DMS 273 treated with DMSO at 0.1 percent for 48 hours (cell line): ENCODE results near the gene ITGA2B.
"Not testable (repeated sequence)": the region's sequence is repeated elsewhere in the genome, so short reads cannot be mapped to it uniquely, and the experiment has no call there.

Experiments
- DNase-seq: peaks from one replicate; lab custom pipeline; 2025; lab: John Stamatoyannopoulos, UW

Gene ITGA2B

DNA sequence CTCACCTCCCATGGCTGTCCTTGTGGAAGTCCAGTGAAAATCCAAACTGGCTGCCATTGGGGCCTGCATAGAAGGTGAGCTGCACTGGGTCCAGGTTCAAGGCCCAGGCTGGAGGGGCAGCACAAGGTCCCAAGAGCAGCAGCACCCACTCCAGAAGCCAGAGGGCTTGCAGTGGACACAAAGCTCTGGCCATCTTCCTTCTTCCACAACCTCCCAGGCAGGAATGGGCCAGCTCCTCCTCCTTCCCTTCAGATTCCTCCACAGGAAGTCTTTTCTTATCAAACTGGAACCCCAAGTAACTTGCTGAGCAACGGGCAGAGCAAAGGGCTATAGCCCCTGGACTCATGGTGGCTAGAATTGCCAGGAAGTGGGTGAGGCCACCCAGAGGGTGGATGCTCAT lies at the start of gene ITGA2B:
Gene ITGA2B (minus strand): TSS at position 369 of the 400 bp plus-strand sequence. CDS start 176 bp downstream, at position 193.
- DNase-seq, result no peak

DNA sequence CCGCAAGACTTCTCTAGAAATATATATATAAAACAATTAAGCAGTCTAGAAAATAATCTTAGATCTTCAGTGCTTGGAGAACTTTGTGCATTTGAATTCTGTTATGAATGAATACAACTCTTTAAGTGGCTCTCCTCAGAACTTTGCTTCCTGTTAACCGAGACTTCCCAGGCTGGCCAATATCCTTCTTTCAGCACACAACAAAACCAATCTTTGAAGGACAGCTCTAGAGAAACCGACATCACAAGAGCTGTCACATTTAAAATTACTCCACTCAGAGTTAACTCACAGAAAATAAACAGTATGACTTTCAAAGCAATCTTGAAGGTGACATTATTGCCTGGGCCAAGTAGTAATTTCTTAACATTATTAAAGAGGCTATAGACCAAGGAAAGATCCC lies 49.7 kb upstream of the ITGA2B start:
- DNase-seq, result no peak

DNA sequence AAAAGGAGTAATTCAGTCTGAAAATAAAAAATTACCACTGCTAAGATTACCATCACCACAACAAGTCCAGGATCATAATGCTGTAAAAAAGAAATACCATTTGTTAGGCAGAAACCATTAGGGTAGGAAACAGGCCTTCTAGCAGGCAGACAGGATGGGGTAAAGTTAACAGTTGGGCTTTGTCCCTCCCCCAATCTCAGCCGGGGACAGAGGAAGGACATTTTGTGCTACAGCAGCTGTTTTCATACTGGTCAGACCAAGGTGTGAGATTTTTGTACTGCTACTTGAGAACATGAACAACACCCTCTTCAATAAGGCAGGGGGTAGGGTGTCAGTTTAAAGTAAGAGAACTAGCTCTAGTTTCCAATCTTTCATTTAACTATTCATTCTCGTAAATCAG lies 49.2 kb upstream of the ITGA2B start:
- no peak for DNase-seq

DNA sequence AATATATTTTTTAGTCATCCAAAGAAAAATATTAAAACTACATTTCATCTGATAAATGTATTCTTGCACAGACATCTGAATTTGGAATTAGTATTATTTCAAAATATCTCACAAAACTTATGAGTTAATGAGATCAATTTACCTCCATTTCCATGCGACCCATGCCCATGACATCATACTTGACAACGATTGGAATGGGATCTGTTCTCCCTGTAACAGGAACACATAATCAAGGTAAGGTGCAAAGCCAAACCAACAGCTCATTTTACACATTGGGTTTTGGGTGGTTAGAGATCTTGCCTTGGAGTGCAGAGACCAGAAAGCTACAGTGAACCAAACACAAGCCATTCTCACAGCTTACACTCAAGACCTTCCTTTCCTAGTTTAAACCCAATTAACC lies 46.9 kb upstream of the ITGA2B start:
- no peak for DNase-seq

DNA sequence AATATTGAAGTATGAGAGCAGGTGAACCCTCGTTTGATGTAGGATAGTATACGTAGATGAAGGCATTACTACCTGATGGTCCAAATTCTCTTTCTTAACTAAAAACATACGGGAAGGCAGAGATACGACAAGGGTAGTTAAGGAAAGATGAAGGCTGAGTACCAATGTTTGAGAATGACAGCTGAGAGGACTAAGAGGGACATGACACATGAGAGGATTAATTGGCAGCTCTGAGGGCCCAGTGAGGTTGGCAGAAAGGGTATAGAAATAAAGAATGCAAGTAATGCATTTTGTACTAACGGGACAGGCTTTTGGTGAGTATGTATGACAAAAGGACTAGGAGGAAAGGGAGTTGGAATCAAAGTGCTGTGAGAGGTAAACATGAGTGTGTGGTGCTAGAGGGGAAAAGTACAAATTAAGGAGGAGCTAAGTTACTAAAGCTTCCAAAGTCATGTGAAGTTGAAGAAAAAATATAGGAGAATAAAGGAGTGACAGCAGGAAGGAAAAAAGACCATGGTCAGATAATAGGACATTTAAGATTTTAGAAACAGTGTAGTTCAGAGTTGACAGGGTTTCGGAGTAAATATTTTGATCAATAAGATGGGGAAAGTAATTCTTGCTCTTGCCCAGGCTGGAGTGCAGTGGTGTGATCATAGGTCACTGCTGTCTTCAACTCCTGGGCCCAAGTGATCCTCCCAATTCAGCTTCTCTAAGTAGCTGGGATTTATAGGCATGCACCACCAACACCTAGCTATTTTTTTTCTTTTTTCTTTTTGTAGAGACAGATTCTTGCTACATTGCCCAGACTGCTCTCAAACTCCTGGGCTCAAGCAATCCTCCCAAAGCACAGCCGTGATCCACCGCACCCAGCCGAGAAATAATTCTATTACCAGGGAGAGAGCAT lies 43.1 kb upstream of the ITGA2B start:
- no peak for DNase-seq

DNA sequence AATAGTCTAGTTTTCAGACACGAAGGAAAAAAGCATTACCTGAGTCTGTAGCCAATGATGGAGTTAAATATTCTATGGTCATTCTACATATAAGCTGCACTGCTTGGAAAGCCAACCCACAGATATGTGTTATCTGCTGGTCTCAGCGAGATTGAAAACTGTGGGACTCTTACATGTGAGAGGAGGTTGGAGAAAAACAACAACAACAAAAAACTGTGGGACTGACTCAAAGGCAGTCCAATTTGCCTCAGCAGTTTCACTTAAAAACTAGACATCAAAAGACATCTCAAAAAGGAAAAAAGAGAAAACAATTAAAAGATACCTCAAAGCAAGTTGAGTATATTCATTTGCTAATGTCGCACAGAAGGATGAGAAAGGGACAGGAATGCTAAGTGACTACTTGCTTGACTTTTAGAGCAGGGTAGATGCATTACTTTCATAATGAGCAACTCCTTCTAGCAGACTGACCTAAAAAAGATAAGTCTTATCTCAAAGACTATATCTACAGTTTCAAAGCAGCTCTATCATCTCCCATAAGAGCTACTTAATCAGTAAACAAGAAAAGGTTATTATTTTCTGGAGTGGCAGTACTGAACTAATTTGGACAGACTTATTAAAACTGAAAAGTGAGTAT lies 35.5 kb upstream of the ITGA2B start:
- no peak for DNase-seq

- no peak for DNase-seq
Observed at GRCh38 chr17:44417553-44417952, 28.1 kb upstream of the ITGA2B start.

DNA sequence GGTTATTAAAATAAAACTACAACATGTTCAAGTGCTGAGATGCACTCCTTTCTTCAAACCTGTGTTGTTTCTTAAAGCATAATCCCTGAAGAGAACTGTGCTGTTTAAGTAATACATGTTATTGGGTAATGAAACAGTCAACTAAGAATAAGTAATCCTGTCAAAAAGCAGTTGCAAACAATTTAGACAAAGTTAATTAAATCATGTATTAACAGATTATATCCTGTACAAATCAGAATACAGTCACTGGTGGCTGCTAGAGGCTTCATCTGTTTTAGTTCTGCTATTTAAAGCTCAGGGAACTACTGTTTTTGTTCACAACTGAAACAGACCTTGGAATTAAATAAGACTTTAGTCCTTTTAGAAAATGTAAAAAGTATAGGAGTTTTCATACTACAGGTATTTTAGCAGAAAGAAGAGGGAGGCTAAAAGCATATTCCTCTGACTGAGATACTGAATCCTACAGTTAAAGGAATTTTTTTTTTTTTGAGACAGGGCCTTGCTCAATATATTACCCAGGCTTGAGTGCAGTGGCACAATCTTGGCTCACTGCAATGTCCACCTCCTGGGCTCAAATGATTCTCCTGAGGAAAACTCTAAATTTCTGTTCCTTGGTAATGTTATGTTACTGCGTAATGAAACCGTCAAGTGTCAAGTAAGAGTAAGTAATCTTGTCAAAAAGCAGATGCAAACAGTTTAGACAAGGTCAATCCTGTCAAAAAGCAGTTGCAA lies 27.3 kb upstream of the ITGA2B start:
- DNase-seq, result no peak

DNA sequence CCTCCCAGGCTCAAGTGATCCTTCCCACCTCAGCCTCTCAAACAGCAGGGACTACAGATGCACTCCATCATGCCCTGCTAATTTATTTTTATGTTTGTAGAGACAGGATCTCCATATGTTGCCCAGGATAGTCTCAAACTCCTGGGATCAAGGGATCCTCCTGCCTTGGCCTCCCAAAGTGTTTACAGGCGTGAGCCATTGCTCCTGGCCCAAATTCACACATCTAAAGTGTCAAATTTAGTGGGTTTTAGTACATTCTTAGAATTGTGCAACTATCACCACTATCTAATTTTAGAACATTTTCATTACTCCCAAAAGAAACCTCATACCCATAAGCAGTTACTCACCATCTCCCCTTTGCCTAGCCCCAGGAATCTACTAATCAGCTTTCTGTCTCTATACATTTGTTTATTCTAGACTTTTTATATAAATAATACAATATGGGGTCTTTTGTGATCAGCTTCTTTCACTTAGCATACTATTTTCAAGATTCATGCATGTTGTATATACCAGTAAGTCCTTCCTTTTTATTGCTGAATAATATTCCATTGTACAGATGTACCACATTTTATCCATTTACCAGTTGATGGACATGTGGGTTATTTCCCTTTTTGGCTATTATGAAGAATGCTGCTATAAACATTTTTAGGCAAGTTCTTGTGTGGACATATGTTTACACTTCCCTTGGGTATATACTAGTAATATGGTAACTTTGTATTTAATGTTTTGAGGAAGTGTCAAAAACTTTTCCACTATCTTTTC lies 25.1 kb upstream of the ITGA2B start:
- DNase-seq, result no peak

DNA sequence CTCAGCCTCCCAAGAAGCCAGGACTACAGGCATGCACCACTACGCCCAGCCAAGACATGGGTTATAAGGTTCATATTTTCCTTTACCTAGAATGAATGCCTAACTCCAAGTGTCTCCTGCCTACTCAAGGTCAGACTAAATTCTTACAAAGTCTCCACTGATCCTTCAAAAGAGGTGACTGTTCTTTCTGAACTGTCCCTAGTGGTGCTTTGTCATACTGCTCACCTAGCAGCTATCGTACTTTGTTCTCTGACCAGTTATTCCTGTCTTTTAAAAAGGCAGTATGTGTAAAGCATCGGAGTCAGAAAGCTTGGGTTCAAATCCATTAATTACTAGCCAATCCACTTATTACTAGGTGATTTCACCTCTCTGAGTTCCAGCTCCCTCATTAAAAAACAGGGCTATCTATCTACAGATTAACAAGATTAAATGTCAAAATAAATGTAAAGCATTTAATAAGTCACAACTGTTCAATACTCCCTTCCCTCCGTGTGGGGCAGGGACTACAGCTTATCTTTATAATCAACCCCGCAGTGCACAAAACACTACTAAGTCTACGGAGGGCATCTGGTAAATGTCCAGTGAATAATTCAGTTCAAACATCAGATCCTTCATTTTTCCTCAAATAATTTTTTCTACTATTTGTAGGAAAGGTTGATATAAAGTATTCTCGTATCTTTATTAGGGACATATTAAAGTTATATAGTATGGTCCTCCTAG lies 20.0 kb upstream of the ITGA2B start:
- no peak for DNase-seq

- DNase-seq, result no peak
Observed at GRCh38 chr17:44408786-44409185, 19.3 kb upstream of the ITGA2B start.

- no peak for DNase-seq
Observed at GRCh38 chr17:44402564-44403172, 13.2 kb upstream of the ITGA2B start.

DNA sequence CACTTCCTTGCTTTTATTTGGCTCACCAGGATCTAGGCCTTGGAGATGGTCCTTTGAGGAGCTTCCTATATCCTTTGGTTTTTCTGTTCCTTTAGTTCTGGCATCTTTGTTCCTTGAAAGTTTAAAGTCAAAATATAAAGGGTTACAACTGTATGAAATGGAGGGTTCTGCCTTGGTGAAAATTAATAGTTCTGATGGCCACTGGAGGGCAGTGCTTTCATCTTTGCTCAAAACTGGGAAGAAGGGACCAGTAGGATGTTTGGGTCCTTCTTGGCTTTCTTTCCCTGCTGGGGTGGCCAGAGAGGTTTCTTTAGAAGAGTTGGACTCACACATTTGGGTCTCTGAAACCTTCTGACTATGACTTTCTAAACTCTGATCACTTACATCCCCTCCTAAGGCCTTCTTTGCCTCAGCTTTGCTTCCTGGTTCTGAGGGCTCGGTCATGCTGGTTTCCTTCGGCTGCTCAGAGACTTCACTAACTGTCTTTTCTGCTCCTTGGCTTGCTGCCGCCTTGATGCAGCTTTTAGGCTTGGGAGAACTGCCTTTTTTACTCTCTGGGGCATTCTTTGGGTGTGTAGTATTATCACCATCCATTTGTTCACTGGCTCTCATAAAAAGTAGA lies 10.9 kb upstream of the ITGA2B start:
- DNase-seq, result no peak

DNA sequence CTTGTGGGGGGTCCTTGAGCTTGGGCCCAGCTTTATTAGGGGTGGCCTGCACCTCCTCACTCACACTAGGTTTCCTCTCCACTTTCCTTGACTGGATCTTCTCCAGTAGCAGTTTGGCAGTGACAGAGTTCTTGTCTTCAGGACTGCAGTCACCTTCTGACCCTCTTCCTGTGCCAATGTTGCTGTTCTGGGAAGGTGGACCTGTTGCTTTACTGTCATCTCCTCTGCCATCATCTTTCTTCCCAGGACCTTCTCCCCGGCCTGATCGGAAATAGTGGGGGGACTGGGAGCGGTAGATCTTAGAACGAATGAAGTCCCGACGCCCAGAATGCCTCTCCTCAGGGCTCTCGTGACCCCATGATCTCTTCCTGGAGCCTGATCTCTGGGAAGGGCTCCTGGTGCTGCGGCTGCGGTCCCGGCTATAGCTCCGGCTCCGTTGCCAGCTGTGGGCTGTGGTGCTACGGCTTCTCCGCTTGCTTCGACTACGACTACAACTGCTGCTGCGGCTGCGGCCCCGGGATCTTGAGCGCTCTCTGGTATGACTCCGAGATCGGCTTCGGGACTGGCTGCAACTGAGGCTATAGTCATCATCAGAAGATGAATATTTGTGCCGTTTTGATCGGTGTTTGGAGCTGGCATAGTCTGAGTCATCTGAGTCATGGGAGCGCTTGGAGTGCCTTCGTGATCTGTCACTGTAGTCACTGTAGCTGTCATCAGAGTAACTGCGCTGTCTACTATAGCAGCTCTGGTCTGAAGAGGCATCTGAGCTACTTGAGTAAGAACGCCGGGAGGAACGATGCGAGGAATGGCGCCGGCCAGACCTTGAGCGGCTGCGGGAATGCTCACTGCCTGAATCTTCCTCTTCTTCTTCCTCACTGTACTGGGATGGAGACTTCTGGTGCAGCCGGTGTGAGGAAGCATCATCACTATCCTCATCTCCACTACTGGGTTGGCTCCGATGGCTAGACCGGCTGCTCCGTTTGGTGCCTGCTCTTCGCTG lies 9.5 kb upstream of the ITGA2B start:
- DNase-seq, result no peak

DNA sequence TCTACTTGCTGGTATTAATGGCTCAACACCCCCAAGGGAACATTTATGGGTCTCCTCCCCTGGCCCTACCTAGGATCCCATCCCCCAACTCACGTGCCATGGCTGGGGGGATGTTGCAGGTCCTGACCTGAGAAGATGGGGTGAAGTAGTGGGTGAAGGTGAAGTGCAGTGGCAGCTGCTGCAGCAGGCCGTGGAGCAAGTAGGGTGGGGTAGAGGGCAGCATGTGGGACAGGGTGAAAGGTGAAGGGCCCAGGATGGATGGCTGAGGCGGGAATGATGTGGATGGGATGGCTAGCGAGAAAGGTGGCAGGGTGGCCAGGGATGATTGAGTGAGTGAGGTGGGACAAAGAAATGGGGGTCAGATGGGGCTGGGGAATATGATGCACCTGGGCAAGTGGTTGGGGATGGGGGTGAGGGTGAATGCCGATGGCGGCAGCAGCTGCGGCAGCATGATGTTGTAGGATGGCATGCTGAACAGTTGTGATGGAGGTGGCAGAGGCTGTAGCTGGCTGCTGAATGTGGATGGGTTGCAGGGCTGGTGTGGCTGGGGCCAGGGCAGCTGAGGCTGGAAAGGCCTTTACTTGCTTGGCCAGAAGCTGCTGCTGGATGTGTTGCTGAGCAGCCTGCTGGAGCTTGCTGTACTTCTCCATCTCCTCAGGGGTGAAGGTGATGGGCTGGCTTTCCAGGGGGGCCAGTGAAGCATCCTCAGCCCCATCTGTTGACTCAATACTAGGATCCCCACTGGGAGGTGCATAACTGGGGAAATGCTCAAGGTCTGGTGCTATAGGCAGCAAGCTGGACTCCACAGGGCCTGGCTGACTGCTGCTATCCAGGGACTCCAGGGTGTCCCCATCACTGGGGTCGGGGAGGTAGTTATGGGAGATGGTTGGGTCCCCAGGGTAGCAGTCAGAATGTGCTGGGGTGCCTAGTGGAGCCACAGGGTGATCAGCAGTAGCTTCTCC lies 8.3 kb upstream of the ITGA2B start:
- no peak for DNase-seq

DNA sequence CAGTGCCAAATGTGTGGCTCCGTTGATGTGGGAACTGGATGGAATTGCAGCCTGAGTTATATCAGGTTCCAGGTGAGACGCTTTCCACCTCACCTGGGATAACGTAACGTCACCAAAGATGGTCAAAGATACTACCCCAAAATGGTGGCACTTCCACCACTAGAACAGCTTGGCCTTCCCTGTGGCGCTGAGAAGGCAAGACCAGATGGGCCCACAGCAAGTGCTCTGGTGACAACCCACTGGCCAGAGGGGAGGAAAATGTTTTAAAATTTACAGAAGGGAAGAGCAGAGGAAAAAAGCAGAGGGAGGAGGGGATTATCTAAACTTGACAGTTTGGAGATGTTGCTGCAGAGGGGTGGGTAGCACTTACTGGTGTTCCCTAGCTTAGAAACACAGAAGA lies 7.5 kb upstream of the ITGA2B start:
- no peak for DNase-seq

DNA sequence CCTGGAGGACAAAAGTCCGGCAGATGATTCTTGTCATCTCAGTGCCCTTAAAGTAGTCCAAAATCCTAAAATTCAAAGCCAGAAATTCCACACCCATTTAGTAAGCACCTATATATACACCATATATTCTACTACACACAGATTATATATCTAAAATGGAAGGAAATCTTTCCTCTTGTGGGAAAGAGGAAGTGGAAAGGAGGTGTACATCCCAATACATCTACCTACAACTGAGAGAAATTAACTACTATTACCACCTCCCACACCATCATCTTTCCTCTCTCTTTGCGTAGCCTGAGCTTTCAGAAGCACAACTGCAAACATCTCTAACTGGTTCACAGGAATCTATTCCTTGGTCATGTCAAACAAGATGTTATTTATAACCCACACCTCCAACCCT lies 5.4 kb upstream of the ITGA2B start:
- no peak for DNase-seq

- not testable (repeated sequence) for DNase-seq
Observed at GRCh38 chr17:44394112-44394511, 4.7 kb upstream of the ITGA2B start.
